ENCODE measurements around the gene TOMM40. TPM values are rescaled to one million over a fixed set of nuclear protein-coding genes. Genes with fewer than 3 reads are reported as not detected.

TOMM40 gene
- total RNA-seq, 2 experiments from 2014 or later: 25.4 to 26.8 TPM

- H3K27ac ChIP-seq (ENCODE audit: low read depth in 1 of 2, low read length in 2 of 2): no peak overlapping the region
- H3K4me1 ChIP-seq (ENCODE audit: insufficient read depth, low read length): no peaks in the 10 kb centered on the region
- ChIA-PET POLR2A (no interaction called here), CTCF (no interaction called here)
- H3K36me3 Mint-ChIP-seq (ENCODE audit: low read depth): no peaks in the 10 kb centered on the region
- H3K4me3 Mint-ChIP-seq: no peak overlapping the region
- H3K27ac Mint-ChIP-seq: no peak overlapping the region
- TF ChIP-seq, protein P1, sequence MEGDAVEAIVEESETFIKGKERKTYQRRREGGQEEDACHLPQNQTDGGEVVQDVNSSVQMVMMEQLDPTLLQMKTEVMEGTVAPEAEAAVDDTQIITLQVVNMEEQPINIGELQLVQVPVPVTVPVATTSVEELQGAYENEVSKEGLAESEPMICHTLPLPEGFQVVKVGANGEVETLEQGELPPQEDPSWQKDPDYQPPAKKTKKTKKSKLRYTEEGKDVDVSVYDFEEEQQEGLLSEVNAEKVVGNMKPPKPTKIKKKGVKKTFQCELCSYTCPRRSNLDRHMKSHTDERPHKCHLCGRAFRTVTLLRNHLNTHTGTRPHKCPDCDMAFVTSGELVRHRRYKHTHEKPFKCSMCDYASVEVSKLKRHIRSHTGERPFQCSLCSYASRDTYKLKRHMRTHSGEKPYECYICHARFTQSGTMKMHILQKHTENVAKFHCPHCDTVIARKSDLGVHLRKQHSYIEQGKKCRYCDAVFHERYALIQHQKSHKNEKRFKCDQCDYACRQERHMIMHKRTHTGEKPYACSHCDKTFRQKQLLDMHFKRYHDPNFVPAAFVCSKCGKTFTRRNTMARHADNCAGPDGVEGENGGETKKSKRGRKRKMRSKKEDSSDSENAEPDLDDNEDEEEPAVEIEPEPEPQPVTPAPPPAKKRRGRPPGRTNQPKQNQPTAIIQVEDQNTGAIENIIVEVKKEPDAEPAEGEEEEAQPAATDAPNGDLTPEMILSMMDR (IDR thresholded peaks at IDR 0.05): no peak
- DNase-seq (no peak), ATAC-seq (ENCODE audit: poor library complexity) (no peak)
- no peaks in the 10 kb centered on the region for H3K9me3 Mint-ChIP-seq
- no peaks in the 10 kb centered on the region for H3K27me3 ChIP-seq (ENCODE audit: control insufficient read depth in 1 of 2, insufficient read depth in 2 of 2, low read length in 2 of 2)
- H3K27me3 Mint-ChIP-seq: no peaks in the 10 kb centered on the region
- H3K36me3 ChIP-seq (ENCODE audit: insufficient read depth, low read length): no peaks in the 10 kb centered on the region
- H3K4me1 Mint-ChIP-seq (ENCODE audit: low read depth): peaks cover 10% of the 10 kb centered on the region
- intact Hi-C loops (cut with DNase I, micrococcal nuclease): no loop called here
- no peak overlapping the region for H3K4me3 ChIP-seq (ENCODE audit: low read length)
- no peaks in the 10 kb centered on the region for H3K9me3 ChIP-seq (ENCODE audit: control insufficient read depth in 1 of 2, insufficient read depth in 1 of 2, low read length in 2 of 2)
These were observed 15.2 kb upstream of the TOMM40 start for GRCh38 chr19:44875666-44876451.

GRCh38 chr19:44876930-44877535 is 14.0 kb upstream of the TOMM40 start:
- H3K4me1 ChIP-seq (ENCODE audit: insufficient read depth, low read length): no peaks in the 10 kb centered on the region
- peak in 1 of 14 experiments; percentile 45 for DNase-seq
- TF ChIP-seq, protein P1 (IDR thresholded peaks at IDR 0.05): no peak
- CTCF ChIA-PET: no interaction called here
- no peak for ATAC-seq (ENCODE audit: poor library complexity)
- Mint-ChIP-seq H3K4me1 (ENCODE audit: low read depth) (peaks cover 10% of the 10 kb centered on the region), H3K27ac (no peak overlapping the region), H3K27me3 (no peaks in the 10 kb centered on the region), H3K4me3 (no peak overlapping the region), H3K9me3 (no peaks in the 10 kb centered on the region), H3K36me3 (ENCODE audit: low read depth) (no peaks in the 10 kb centered on the region)
- H3K9me3 ChIP-seq (ENCODE audit: control insufficient read depth in 1 of 2, insufficient read depth in 1 of 2, low read length in 2 of 2): no peaks in the 10 kb centered on the region
- H3K36me3 ChIP-seq (ENCODE audit: insufficient read depth, low read length): no peaks in the 10 kb centered on the region
- no peak overlapping the region for H3K4me3 ChIP-seq (ENCODE audit: low read length)
- intact Hi-C loops (cut with DNase I, micrococcal nuclease): no loop called here
- H3K27ac ChIP-seq (ENCODE audit: low read depth in 1 of 2, low read length in 2 of 2): no peak overlapping the region
- POLR2A ChIA-PET: no interaction called here
- no peaks in the 10 kb centered on the region for H3K27me3 ChIP-seq (ENCODE audit: control insufficient read depth in 1 of 2, insufficient read depth in 2 of 2, low read length in 2 of 2)

DNA sequence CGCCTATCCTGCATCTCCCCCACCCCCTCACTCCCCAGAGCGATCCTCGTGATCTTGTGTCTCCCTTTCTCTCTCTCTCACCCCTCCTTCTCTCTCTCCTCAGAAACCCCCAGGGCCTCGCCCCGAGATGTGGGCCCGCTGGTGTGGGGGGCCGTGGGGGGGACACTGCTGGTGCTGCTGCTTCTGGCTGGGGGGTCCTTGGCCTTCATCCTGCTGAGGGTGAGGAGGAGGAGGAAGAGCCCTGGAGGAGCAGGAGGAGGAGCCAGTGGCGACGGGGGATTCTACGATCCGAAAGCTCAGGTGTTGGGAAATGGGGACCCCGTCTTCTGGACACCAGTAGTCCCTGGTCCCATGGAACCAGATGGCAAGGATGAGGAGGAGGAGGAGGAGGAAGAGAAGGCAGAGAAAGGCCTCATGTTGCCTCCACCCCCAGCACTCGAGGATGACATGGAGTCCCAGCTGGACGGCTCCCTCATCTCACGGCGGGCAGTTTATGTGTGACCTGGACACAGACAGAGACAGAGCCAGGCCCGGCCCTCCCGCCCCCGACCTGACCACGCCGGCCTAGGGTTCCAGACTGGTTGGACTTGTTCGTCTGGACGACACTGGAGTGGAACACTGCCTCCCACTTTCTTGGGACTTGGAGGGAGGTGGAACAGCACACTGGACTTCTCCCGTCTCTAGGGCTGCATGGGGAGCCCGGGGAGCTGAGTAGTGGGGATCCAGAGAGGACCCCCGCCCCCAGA is 12.8 kb upstream of the TOMM40 start:
- H3K36me3 ChIP-seq (ENCODE audit: insufficient read depth, low read length): no peaks in the 10 kb centered on the region
- no peak for DNase-seq
- Mint-ChIP-seq H3K27me3 (no peaks in the 10 kb centered on the region), H3K4me3 (no peak overlapping the region), H3K36me3 (ENCODE audit: low read depth) (no peaks in the 10 kb centered on the region), H3K4me1 (ENCODE audit: low read depth) (peaks cover 10% of the 10 kb centered on the region), H3K9me3 (no peaks in the 10 kb centered on the region), H3K27ac (no peak overlapping the region)
- intact Hi-C loops (cut with DNase I, micrococcal nuclease): no loop called here
- ChIA-PET CTCF (no interaction called here), POLR2A (no interaction called here)
- no peaks in the 10 kb centered on the region for H3K27me3 ChIP-seq (ENCODE audit: control insufficient read depth in 1 of 2, insufficient read depth in 2 of 2, low read length in 2 of 2)
- H3K9me3 ChIP-seq (ENCODE audit: control insufficient read depth in 1 of 2, insufficient read depth in 1 of 2, low read length in 2 of 2): no peaks in the 10 kb centered on the region
- no peak for ATAC-seq (ENCODE audit: poor library complexity)
- no peak overlapping the region for H3K27ac ChIP-seq (ENCODE audit: low read depth in 1 of 2, low read length in 2 of 2)
- TF ChIP-seq, protein P1 (IDR thresholded peaks at IDR 0.05): no peak
- no peak overlapping the region for H3K4me3 ChIP-seq (ENCODE audit: low read length)
- no peaks in the 10 kb centered on the region for H3K4me1 ChIP-seq (ENCODE audit: insufficient read depth, low read length)
